Measurements from ENCODE around the gene SLC39A8. TPM values are rescaled to one million over a fixed set of nuclear protein-coding genes. Genes with fewer than 3 reads are reported as not detected.

The SLC39A8 gene
- polyA plus RNA-seq, 1 of the 3 experiments (the other 2 are of a cell fraction): 1.5 TPM

DNA sequence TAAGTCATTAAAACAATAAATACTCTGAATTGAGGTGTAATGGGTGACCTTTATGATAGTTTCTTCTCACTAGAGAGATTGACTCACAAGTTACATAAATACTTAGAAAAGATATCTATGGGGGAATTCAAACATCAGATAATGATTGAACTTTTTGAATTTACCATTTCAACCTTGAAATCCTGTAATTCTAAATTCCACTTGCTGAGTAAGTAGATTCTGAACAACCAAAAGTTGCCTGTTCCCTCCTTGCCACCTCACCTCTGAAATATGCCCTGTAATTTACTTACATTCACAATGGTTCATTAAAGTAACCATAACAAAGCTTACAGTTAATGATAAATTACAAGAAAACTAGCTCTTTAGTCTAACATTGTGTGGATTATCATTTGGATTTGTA lies 43.3 kb upstream of the SLC39A8 start:
- H3F3A ChIP-seq (replicated peaks; ENCODE audit: insufficient read depth): no peaks in the 10 kb centered on the region
- no peak overlapping the region for H2AFZ ChIP-seq (ENCODE audit: low read depth)
- no peak overlapping the region for H3K4me3 ChIP-seq (ENCODE audit: low read depth in 2 of 2, low read length in 1 of 2)
- no peaks in the 10 kb centered on the region for H3K36me3 ChIP-seq (replicated peaks in 1 of 2; ENCODE audit: control insufficient read depth in 1 of 2, insufficient read depth in 2 of 2, low read length in 1 of 2)
- H3K27ac ChIP-seq (ENCODE audit: low read depth in 2 of 2, low read length in 1 of 2): no peak overlapping the region
- no peaks in the 10 kb centered on the region for H3K9me3 ChIP-seq
- H3K4me2 ChIP-seq: no peak overlapping the region
- H3K4me1 ChIP-seq (ENCODE audit: control insufficient read depth in 1 of 2, insufficient read depth in 2 of 2, low read depth in 1 of 2, low read length in 1 of 2): no peaks in the 10 kb centered on the region
- no peaks in the 10 kb centered on the region for H4K20me1 ChIP-seq (ENCODE audit: insufficient read depth)
- no peak for DNase-seq
- H3K9ac ChIP-seq: no peak overlapping the region
- POLR2A ChIA-PET: no interaction called here
- TF ChIP-seq CHD2 (IDR thresholded peaks at IDR 0.05; ENCODE audit: low read length, partially characterized antibody) (no peak), FOSL2 (IDR thresholded peaks at IDR 0.05; ENCODE audit: borderline replicate concordance, low read depth) (no peak)
- no peaks in the 10 kb centered on the region; the same call in 1 of the 2 replicates for H3K27me3 ChIP-seq (ENCODE audit: insufficient read depth)
- CTCF ChIA-PET: no interaction called here
- no peaks in the 10 kb centered on the region for H3K9me2 ChIP-seq
- no peaks in the 10 kb centered on the region for H3K79me2 ChIP-seq (ENCODE audit: insufficient read depth)

DNA sequence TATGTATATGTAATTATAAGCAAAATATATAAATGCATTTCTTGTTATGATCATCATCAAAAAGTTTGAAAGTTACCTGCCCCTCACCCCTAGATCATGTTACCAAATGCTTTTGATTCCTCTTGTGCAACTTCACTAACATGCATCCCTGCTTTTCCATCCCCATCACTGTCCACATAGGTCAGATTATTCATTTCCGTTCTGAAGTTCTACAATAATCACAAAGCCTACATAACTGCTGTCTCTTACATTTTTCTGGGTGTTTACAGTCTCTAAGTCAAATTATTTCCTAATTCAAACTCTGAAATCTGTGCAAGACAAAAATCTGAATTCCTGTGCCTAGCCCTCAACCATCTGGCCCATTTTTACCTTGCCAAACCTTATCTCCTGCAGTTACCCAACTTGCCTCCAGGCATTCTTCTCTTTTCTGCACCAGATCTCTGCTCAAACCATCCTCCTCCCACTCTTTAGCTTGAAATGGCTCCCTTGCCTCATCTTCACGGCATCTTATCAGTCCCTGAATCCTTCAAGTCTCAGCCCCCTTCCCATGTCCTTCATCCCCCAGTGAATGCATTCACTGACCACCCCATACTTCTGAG lies 42.4 kb upstream of the SLC39A8 start:
- Histone ChIP-seq H3K9me3 (no peaks in the 10 kb centered on the region), H3K4me1 (ENCODE audit: control insufficient read depth in 1 of 2, insufficient read depth in 2 of 2, low read depth in 1 of 2, low read length in 1 of 2) (no peaks in the 10 kb centered on the region), H4K20me1 (ENCODE audit: insufficient read depth) (no peaks in the 10 kb centered on the region), H3K9ac (no peak overlapping the region), H3K79me2 (ENCODE audit: insufficient read depth) (no peaks in the 10 kb centered on the region), H3K4me3 (ENCODE audit: low read depth in 2 of 2, low read length in 1 of 2) (no peak overlapping the region), H3F3A (replicated peaks; ENCODE audit: insufficient read depth) (no peaks in the 10 kb centered on the region), H3K9me2 (no peaks in the 10 kb centered on the region), H3K27me3 (ENCODE audit: insufficient read depth) (no peaks in the 10 kb centered on the region; the same call in 1 of the 2 replicates), H2AFZ (ENCODE audit: low read depth) (no peak overlapping the region), H3K27ac (ENCODE audit: low read depth in 2 of 2, low read length in 1 of 2) (no peak overlapping the region), H3K36me3 (replicated peaks in 1 of 2; ENCODE audit: control insufficient read depth in 1 of 2, insufficient read depth in 2 of 2, low read length in 1 of 2) (no peaks in the 10 kb centered on the region), H3K4me2 (no peak overlapping the region)
- 31% methylated on average over 2 of the region's 2 CpGs for WGBS (ENCODE audit: low lambda C conversion rate)
- ChIA-PET POLR2A (no interaction called here), CTCF (no interaction called here)
- no peak for DNase-seq
- no peak for TF ChIP-seq TEAD4 (IDR thresholded peaks at IDR 0.05; ENCODE audit: borderline replicate concordance, insufficient read depth)
- TF ChIP-seq EZH2phosphoT487 (IDR thresholded peaks at IDR 0.05; ENCODE audit: borderline replicate concordance, low read depth): no peak
- TF ChIP-seq, protein P1, sequence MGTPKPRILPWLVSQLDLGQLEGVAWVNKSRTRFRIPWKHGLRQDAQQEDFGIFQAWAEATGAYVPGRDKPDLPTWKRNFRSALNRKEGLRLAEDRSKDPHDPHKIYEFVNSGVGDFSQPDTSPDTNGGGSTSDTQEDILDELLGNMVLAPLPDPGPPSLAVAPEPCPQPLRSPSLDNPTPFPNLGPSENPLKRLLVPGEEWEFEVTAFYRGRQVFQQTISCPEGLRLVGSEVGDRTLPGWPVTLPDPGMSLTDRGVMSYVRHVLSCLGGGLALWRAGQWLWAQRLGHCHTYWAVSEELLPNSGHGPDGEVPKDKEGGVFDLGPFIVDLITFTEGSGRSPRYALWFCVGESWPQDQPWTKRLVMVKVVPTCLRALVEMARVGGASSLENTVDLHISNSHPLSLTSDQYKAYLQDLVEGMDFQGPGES (IDR thresholded peaks at IDR 0.05; ENCODE audit: low read depth, low read length): no peak
- TF ChIP-seq, protein P2, sequence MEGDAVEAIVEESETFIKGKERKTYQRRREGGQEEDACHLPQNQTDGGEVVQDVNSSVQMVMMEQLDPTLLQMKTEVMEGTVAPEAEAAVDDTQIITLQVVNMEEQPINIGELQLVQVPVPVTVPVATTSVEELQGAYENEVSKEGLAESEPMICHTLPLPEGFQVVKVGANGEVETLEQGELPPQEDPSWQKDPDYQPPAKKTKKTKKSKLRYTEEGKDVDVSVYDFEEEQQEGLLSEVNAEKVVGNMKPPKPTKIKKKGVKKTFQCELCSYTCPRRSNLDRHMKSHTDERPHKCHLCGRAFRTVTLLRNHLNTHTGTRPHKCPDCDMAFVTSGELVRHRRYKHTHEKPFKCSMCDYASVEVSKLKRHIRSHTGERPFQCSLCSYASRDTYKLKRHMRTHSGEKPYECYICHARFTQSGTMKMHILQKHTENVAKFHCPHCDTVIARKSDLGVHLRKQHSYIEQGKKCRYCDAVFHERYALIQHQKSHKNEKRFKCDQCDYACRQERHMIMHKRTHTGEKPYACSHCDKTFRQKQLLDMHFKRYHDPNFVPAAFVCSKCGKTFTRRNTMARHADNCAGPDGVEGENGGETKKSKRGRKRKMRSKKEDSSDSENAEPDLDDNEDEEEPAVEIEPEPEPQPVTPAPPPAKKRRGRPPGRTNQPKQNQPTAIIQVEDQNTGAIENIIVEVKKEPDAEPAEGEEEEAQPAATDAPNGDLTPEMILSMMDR (IDR thresholded peaks at IDR 0.05): no peak
- no peak for TF ChIP-seq SMC3 (IDR thresholded peaks at IDR 0.05; ENCODE audit: low read depth, low read length)
- TF ChIP-seq ELF1 (IDR thresholded peaks at IDR 0.05): no peak
- TF ChIP-seq, protein P3, sequence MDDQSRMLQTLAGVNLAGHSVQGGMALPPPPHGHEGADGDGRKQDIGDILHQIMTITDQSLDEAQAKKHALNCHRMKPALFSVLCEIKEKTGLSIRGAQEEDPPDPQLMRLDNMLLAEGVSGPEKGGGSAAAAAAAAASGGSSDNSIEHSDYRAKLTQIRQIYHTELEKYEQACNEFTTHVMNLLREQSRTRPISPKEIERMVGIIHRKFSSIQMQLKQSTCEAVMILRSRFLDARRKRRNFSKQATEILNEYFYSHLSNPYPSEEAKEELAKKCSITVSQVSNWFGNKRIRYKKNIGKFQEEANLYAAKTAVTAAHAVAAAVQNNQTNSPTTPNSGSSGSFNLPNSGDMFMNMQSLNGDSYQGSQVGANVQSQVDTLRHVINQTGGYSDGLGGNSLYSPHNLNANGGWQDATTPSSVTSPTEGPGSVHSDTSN (IDR thresholded peaks at IDR 0.05): no peak
- no peak for TF ChIP-seq SIN3A (IDR thresholded peaks at IDR 0.05; ENCODE audit: borderline replicate concordance, low read depth, low read length)
